Upper lobe of left lung (tissue), 6 donors: ENCODE measurements around the gene CFAP92. TPM values are rescaled to one million over a fixed set of nuclear protein-coding genes. Genes with fewer than 3 reads are reported as not detected.

Experiments
- ATAC-seq, 2 donors: fragments of 200-7000 bp; cut with Tn5 transposase; one replicate each; pipeline ENCODE4 v1.9.1; 2022; ENCODE audit warnings: mild to moderate bottlenecking in 2 of 2, moderate library complexity in 2 of 2; ENCODE audit not compliant: low FRiP score in 2 of 2
- DNase-seq, 2 donors: peaks; one replicate each; pipeline ENCODE4 v3.0.0-alpha.2; 2019 to 2020
- H3K27ac ChIP-seq, 4 donors: fragments of 200-600 bp; sonication (generic); one replicate each; pipeline ENCODE4 v1.5.1; 2016 to 2019
- H3K27me3 ChIP-seq, 4 donors: fragments of 200-600 bp; sonication (generic); one replicate each; pipeline ENCODE4 v1.5.1; 2017 to 2019
- H3K36me3 ChIP-seq, 4 donors: fragments of 200-600 bp; sonication (generic); one replicate each; pipeline ENCODE4 v1.5.1; 2016 to 2019
- H3K4me1 ChIP-seq, 4 donors: fragments of 200-600 bp; sonication (generic); one replicate each; pipeline ENCODE4 v1.5.1; 2018 to 2019
- H3K4me3 ChIP-seq, 4 donors: fragments of 200-600 bp; sonication (generic); one replicate each; pipeline ENCODE4 v1.5.1; 2017 to 2019; ENCODE audit warnings: mild to moderate bottlenecking in 2 of 4, moderate library complexity in 1 of 4
- H3K9me3 ChIP-seq, 4 donors: fragments of 200-600 bp; sonication (generic); one replicate each; pipeline ENCODE4 v1.5.1; 2018 to 2019
- CTCF ChIP-seq, 6 experiments: fragments of 450-650 bp in 4 of 6; fragments of 200-600 bp in 2 of 6; sonication (generic) in 2 of 6; IDR thresholded peaks; one replicate each; pipeline ENCODE4 v1.5.1; 2016 to 2019; ENCODE audit warnings: antibody characterized with exemption in 6 of 6
- EP300 ChIP-seq, 4 donors: sonication (generic); formaldehyde crosslinking; IDR thresholded peaks; one replicate each; pipeline ENCODE4 v1.5.1; 2017; ENCODE audit warnings: antibody characterized with exemption in 4 of 4, control low read depth in 2 of 4
- POLR2A ChIP-seq, 4 donors: fragments of 450-650 bp; IDR thresholded peaks; one replicate each; pipeline ENCODE4 v1.5.1; 2016 to 2017; ENCODE audit warnings: antibody characterized with exemption in 4 of 4, mild to moderate bottlenecking in 2 of 4
- POLR2AphosphoS5 ChIP-seq, 2 donors: sonication (generic); formaldehyde crosslinking; IDR thresholded peaks; one replicate each; pipeline ENCODE4 v1.5.1; 2017; ENCODE audit warnings: antibody characterized with exemption in 2 of 2
- WGBS, 2 donors: methylation state at CpG; one replicate each; pipeline ENCODE4 v1.1.5; 2017 to 2018; 5-methylcytosine and 5-hydroxymethylcytosine counted together
- total RNA-seq, 6 donors: library from RNA; depleted of rRNA in 4 of 6; stranded (reverse); fragments of >200 nt in 4 of 6; gene quantifications; one replicate each; pipeline versions ENCODE4 v1.1.0 to v1.2.1, GENCODE V29; 2016 to 2021
- donor health status: DM: no; HTN: no; CAD: no; lungs with moderate emphysema.
- donor health status: DM: no; HTN: yes; CAD: no; lungs with severe emphysema.

CFAP92 gene
- total RNA-seq, 6 donors from 2014 or later: 0.66 to 21.3 (median 5.0) TPM

- no peaks in the 10 kb centered on the region for H3K36me3 ChIP-seq
- WGBS, 2 donors: 2% methylated on average over 18 to 21 of the region's 81 CpGs
- H3K4me3 ChIP-seq: peak overlapping the region; percentile 43 to 85 (median 64)
- DNase-seq (peak in 1 of 2 donors; percentile 88), ATAC-seq (peak in 1 of 2 donors; percentile 56)
- no peak for TF ChIP-seq POLR2AphosphoS5 (IDR thresholded peaks at IDR 0.05)
- no peak for TF ChIP-seq POLR2A (IDR thresholded peaks at IDR 0.05)
- TF ChIP-seq EP300 (IDR thresholded peaks at IDR 0.05): no peak
- TF ChIP-seq CTCF (IDR thresholded peaks at IDR 0.05): no peak
- H3K4me1 ChIP-seq: peaks cover 50 to 72% (median 58%) of the 10 kb centered on the region in 4 donors
- peak overlapping the region; percentile 79 to 88 (median 86) for H3K27ac ChIP-seq
- H3K9me3 ChIP-seq: no peaks in the 10 kb centered on the region
- peaks cover 0 to 23% (median 14%) of the 10 kb centered on the region in 4 donors for H3K27me3 ChIP-seq
These were observed 8.1 kb upstream of the CFAP92 start for GRCh38 chr3:129001806-129002572.

GRCh38 chr3:129001101-129001805, 7.4 kb upstream of the CFAP92 start, which contains the start of gene EFCC1:
Gene EFCC1 (plus strand): TSS chr3:129001304. CDS start chr3:129001629, 325 bp downstream.
- H3K9me3 ChIP-seq: no peaks in the 10 kb centered on the region
- ATAC-seq (peak; percentile 73 to 91), DNase-seq (peak; percentile 47 to 91)
- peak within 1 kb of the TSS; percentile 79 to 88 (median 86) for H3K27ac ChIP-seq
- WGBS, 2 donors: 2% methylated on average over 59 of the region's 74 CpGs; no CpG with 5 or more reads in 1 of the 2 donors
- H3K27me3 ChIP-seq: peaks cover 0 to 23% (median 14%) of the 10 kb centered on the region in 4 donors
- peak within 1 kb of the TSS; percentile 43 to 85 (median 64) for H3K4me3 ChIP-seq
- H3K36me3 ChIP-seq: no peaks in the 10 kb centered on the region
- H3K4me1 ChIP-seq: peaks cover 43 to 66% (median 53%) of the 10 kb centered on the region in 4 donors
- no peak for TF ChIP-seq EP300 (IDR thresholded peaks at IDR 0.05)
- no peak for TF ChIP-seq CTCF (IDR thresholded peaks at IDR 0.05)
- TF ChIP-seq POLR2A (IDR thresholded peaks at IDR 0.05): peak in 3 of 4 donors; percentile 42 to 52 (median 47)
- TF ChIP-seq POLR2AphosphoS5 (IDR thresholded peaks at IDR 0.05): peak; percentile 18 to 59

GRCh38 chr3:129000742-129001100, 6.8 kb upstream of the CFAP92 start:
- peaks cover 0 to 23% (median 14%) of the 10 kb centered on the region in 4 donors for H3K27me3 ChIP-seq
- 30 to 33% methylated on average over 11 to 14 of the region's 15 CpGs for WGBS, 2 donors
- peak overlapping the region; percentile 43 to 85 (median 64) for H3K4me3 ChIP-seq
- no peaks in the 10 kb centered on the region for H3K36me3 ChIP-seq
- TF ChIP-seq POLR2AphosphoS5 (IDR thresholded peaks at IDR 0.05) (no peak), POLR2A (IDR thresholded peaks at IDR 0.05) (no peak), EP300 (IDR thresholded peaks at IDR 0.05) (no peak), CTCF (IDR thresholded peaks at IDR 0.05) (no peak)
- peak overlapping the region; percentile 79 to 88 (median 86) for H3K27ac ChIP-seq
- peak in 1 of 2 donors; percentile 6 for ATAC-seq
- H3K4me1 ChIP-seq: peaks cover 38 to 60% (median 48%) of the 10 kb centered on the region in 4 donors
- no peak for DNase-seq
- H3K9me3 ChIP-seq: no peaks in the 10 kb centered on the region

- no peaks in the 10 kb centered on the region for H3K9me3 ChIP-seq
- H3K36me3 ChIP-seq: no peaks in the 10 kb centered on the region
- TF ChIP-seq EP300 (IDR thresholded peaks at IDR 0.05): no peak
- TF ChIP-seq CTCF (IDR thresholded peaks at IDR 0.05): no peak
- TF ChIP-seq POLR2A (IDR thresholded peaks at IDR 0.05): no peak
- no peak for TF ChIP-seq POLR2AphosphoS5 (IDR thresholded peaks at IDR 0.05)
- no peak for ATAC-seq
- WGBS, 2 donors: 71 to 79% methylated on average over 5 of the region's 5 CpGs
- H3K4me3 ChIP-seq: no peak overlapping the region
- peaks cover 0 to 23% (median 14%) of the 10 kb centered on the region in 4 donors for H3K27me3 ChIP-seq
- H3K4me1 ChIP-seq: peaks cover 27 to 49% (median 38%) of the 10 kb centered on the region in 4 donors
- DNase-seq: no peak
- no peak overlapping the region for H3K27ac ChIP-seq
These were observed 5.2 kb upstream of the CFAP92 start for GRCh38 chr3:128999102-128999501.
